ENCODE data around the gene SDCCAG8.

The SDCCAG8 gene

DNA sequence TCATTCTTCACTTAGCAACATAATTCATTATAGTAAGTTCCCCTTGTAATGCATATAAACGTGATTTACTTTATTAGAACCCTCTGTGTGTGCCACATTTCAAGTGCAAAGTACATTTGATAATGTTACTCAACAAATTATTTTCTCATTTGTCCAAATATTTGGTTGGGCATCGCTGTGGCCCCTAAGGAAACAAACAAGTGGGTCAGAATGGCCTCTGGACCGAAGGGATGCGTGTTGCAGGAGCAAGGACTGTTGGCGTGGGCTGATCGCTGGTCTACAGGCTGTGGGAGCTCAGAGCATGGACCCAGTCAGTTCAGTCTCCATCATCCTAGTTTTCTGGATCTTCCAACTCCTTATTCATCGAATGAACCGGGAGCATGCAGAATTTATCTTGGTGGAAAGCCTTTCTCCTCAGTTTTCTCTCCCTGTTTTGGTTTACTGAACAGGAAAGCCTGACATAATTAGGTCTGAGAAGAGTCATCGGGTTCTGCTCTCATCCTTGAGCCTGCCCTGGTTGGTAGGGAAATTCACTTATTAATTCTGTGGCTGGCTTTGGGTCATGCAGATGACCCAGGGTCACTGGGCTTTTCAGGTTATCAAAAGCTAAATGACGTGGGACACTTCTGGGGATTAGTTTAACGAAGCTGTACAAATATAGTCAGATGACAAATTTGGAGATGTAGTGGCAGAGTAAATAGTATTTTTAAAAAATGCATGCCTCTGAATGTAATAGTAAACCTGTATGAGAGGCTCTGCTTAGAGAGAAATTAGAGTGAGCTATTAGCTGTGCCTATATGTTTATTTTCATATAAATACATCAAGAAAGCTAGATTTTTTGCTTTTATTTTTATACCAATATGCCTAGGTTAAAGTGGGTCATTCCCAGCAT lies 200.2 kb downstream of the SDCCAG8 start:
- no peak for DNase-seq (ENCODE audit: low read depth in 2 of 2)

DNA sequence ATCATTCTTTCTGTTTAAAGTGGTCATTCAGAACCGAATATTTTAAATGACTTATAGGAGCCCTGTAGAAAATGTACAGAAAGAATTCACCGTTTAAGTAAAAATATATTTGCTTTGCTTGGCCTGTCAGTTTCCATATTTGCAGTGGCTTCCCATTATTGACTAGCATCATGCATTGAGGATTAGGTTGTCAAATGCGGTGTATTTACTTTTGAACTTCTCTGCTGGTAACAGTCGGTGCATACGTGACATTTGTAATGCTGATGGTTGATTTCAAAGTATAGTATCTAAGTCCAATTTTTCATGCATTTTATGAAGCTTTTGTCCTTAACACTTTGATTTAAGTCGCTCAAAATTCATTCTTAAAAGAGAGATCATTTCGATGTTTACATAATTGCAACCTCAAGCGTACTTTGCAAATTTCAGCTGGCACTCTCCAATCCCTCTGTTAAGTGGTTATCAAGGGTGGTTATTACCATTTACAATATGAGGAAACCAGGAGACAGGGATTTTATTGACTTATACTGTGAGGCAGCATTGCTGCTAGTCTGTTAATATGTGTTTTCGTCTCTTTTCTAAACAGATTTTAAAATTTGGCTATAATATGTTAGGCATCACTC lies 201.6 kb downstream of the SDCCAG8 start:
- DNase-seq (ENCODE audit: low read depth in 2 of 2), result no peak

DNA sequence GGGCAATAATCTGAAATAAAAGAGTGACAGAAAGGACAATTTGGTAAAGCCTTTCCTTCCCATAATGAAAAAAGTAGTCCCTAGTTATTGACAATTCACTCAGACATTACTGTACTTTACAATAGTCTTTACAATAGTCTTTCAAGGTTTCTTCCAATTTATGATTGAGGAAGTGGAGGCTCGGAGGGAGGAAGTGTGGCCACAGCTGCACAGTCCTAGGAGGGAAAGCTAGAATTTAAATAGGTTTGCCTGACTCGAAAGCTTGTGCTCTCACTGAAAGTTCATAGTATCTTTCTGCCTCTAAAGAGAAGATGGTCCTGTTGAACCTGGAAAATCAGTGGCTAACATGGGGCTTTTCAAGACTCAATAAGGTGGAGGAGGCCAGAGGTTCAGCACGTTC lies 203.2 kb downstream of the SDCCAG8 start:
- DNase-seq (ENCODE audit: low read depth in 2 of 2), result no peak

DNA sequence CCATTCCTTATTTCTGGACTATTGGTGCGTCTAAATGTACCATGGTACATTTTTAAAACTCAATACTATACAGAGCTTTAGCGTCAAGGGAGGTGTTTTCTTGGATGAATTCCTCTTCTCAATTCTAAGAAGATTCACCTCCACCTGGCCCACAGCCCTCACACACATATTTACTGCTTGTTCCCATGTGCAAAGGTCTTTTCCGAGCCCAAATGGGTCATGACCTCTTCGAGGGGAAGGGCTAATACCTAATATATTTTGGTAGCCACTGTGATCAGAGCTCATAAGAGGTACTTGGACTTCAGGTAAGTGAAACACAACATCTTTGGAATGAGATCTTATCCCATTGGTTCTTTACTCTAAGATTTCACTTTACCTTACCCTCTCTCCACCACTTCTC lies 205.9 kb downstream of the SDCCAG8 start:
- DNase-seq (ENCODE audit: low read depth in 2 of 2), result no peak

DNA sequence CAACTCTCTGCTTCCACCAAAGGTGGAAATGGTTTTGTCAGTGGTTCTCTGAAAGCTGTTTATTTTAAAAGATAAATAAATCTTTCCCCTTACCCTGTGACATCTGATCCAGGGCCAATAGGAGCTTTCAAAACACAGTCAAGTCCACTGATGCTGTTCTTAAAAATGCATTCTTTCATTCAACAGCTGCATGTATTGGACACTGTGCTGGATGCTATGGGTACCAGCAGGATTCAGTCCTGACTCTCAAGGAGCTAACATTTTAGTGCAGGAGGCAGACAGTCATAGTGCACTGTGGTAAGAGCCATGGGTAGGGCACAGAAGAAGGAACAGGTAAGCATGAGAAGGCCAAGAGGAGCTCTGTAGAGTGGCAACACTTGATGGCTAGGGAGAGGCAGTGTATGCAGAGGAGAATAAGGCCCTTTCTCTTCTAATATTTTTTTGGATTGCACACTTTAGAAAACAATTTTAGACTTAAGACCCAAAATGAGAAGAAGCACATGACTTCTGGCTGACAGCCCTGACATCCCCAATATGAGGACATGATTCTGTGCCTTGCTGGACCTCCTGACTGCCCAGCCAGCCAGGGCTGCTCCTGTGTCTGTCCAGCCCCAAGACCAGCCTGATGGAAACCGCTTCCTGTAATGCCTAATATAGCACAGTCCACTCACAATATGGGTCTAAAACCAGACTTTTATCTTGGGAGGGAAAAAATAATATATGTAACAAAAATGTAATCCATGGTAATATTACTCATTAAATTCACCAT lies 207.3 kb downstream of the SDCCAG8 start:
- no peak for DNase-seq (ENCODE audit: low read depth in 2 of 2)

DNA sequence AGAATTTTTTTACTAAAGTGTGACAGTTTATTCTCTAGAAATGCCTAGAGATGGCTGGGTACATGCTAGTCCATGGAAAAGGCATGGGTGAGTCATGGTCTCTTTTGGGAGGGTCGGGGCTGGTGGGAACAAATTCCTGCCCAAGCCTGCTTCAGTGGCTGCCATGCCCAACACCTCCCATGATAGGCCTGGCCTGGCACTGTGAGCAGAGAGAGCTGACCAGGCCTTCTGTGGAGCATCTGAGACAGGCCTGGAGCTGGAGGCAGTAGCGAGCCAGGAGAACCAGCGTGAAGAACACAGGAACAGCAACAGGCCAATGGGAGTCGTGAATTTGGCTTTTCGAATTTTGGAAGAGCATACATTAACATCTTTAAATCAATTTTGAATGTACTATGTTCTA lies 209.2 kb downstream of the SDCCAG8 start:
- DNase-seq (ENCODE audit: low read depth in 2 of 2), result no peak

DNA sequence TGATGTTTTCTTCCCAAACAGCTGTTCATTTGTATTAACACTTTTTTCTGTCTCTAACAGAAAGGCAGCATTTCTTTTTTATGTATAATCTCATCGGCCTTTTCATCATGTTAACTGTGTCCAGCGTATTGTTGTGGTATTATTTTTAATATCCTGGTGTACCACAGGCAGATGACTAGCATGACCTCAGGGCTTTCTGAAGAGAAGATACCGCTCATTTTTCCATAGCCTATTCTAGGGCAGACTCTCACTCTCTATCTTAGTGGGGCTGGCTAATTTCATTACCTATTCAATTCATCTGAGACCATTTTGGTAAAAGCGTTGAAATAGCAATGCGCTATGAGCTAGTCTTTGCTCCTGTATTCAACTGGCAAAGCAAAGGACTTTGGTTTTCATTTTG lies 209.9 kb downstream of the SDCCAG8 start:
- DNase-seq (ENCODE audit: low read depth in 2 of 2), result no peak

DNA sequence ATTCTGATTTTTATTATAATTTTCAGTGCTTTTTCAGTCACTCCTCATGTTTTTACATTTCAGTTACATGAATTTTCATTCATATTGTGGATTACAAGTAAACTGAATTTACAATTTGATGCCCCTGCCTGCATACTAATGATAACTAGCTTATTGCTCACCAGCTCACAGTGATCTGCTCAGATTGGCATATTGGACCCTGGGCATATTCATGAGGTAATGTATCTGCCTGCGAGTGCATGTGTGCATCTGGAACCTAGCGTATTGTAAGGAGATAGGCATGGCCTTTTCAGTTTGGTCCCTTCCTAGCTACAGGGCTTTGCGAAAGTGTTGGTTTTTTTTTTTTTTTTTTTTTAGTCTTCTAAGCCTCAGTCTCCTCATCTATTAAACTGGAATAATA lies 213.7 kb downstream of the SDCCAG8 start:
- DNase-seq (ENCODE audit: low read depth in 2 of 2), result no peak

DNA sequence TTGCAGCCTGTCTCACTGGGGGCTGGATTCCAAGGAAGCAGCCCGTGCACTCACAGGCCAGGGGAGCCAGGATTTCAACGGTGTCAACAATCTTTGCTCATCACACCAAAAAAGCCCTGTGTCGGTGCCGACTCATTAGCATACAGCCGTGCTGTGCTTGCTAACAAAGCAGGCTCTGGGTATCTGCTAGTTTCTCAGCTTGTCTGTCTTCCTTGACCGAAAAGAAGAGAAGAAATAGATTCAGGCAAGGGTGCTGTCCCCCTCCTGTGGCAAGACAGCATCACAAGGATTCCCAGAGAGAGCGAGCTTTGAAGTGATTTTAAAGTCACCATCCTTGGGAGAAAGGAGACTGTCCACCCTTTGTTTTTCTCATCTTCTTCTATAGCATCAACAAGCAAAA lies 214.7 kb downstream of the SDCCAG8 start:
- DNase-seq (ENCODE audit: low read depth in 2 of 2), result no peak

DNA sequence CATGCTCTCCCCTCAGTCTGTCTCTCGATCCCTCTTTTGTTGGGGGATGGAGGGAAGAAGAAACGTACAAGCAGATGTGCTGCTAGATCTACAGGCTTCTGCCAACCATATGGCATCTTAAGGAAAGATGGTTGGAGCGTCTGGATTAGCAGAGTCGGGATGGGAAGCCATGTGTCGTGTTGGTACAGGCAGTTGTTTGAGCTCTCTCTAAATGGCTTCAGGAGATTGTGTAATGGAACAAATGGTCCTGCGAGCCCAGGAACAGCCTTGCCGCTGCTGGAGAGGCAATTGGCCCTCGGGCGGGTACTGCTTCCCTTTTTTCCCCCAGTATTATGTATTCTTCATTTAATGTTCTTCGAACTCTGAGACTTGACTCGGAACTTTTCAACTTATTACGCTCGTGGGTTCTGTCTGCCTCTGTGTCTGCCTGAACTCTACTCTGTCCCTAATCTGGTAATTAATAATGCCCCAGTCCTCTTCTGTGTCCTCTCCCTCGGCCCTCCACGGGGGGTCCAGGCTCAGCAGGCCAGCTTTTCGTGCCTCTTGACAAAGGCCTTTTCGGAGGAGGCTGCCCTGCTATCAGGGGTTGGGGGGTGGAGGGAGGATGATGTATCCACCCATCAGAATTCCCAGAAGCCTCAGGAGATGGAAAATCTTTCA lies 215.3 kb downstream of the SDCCAG8 start:
- DNase-seq (ENCODE audit: low read depth in 2 of 2), result no peak

DNA sequence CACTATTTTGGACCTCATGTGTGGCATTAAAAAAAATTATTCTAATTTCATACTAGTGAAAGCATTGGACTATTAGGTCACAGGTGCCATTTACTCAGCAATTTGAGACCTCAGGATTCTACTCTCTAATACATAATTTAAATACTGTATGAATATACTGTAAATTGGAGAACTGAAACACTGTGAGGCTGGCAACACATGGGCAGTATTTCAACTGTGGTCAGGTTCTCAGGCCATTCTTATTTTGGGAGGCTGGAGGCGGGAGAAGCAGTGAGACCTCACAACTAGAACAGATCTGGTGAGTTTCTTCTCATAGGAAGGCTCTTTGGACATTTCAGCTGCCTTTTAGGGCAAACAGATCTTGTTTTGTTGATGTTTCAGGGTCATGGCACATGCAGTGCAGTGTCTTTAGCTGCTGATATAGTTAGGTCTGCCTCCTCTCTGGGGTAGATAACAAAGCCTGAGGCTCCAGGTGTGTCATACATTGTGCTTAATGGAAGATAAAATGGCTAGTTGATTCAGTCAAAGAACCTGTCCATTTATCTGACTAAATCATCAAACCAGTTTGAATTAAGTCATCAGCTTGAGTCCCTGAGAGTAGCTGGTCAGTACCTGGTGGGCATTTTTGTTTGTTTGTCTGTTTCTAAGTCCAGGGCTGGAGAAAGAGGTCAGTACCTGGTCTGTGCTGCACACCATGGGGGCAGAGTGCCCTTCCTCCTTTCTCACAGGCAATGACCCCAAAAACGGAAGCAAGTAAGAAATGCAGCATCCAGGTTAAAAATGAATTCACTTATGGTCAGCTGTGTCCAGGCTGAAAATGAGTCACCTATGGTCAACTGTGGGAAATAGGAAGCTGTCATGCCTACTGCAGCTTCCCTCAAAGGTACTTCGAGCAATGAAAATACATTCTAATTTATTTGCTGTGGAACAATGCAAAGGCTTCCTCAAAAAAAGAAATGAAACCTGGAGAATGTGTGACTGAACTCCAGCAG lies 216.2 kb downstream of the SDCCAG8 start:
- no peak for DNase-seq (ENCODE audit: low read depth in 2 of 2)

DNA sequence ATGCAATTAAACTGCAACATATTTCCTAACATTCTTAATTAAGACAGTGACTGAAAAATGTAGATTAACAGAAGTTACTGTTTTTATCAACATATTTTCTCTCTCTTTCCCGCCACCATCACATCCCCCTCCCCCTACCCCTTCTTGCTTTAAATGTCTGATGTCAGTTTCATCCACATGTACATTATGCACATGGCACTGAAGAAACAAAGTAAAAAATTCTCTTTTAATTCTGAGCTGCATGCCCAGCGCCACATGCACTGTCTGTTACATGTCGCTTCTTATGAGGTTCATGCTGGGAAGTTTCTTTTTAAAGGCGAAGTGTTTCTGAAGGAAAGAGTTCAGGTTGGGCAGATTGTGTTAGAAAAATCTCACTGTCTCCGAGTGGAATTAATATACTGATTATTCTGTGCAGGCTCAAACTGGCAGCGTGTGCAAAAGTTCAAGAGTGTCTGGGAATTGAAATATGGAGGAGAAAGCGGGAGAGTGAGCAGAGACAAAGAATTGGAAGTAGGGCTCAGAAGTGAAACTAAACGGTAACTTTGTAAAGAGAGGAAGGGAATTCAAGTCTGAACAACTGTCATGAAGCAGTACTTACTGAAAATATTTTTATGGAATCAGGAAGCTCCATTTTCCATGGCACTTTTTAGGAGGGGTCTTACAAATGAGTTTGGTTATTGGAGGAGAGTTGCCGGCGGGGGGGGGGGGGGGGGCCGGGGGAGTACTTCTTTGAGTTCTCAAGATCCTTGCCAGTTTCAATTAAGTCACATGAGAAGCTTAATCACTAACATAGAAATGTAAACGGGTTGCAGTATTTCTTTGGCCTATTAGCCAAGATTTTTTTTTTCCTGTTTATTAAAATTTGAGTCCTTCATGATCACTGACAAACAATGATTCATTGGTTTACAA lies 217.6 kb downstream of the SDCCAG8 start:
- no peak for DNase-seq (ENCODE audit: low read depth in 2 of 2)

DNA sequence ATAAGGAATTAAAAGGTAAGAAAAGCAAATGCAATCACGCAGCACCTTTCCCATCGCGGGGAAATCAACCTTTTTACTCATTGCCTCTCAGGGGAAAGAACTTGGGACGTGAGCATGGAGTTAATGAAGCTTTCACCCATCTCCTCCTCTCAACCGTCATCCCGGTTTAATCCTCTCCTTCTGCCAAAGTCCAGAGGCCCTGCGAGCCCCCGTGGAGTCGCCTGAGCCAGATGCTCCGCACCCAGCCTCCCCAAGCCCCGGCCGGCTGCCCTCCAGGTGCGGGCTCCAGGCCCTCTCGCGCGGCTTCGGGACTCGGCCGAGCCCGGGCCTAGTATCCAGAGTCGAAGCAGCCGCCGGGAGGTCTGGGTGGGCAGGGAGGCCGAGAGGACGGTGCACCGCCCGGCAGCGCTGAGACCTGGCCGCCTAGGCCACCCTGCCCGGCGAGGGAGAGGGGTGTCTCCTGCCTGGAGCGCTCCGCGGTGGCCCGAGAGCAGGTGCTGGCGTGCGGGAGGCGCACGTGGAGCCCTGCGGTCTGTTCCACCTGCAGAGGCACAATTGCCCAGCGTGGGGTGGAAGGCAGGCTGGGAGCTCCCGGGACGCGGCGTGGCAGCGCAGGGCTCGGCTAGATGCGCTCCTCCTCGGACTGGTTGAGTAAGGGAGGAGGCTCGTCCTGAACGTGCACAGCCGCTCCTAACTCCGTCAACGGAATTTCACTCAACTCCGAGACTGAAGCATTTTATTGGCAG lies 218.5 kb downstream of the SDCCAG8 start:
- DNase-seq (ENCODE audit: low read depth in 2 of 2), result no peak

DNA sequence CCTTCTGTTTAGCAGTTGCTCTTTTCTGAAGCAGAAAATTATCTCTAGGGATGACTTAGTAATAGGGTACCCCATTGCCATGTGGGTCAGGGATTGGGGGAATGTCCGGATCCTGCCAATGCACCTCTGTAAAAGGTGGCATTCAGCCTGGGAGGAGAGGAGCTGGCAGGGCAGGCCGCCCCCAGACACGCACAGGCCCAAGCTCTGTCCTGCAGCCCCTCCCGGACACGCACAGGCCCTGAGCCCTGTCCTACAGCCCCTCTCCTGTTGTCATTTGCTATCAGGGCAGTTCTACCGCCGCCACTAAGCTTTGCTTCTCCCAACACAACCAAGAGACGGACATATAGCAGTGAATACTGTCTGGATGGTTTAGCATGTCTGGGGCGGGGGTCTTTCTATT lies 219.1 kb downstream of the SDCCAG8 start:
- no peak for DNase-seq (ENCODE audit: low read depth in 2 of 2)

DNA sequence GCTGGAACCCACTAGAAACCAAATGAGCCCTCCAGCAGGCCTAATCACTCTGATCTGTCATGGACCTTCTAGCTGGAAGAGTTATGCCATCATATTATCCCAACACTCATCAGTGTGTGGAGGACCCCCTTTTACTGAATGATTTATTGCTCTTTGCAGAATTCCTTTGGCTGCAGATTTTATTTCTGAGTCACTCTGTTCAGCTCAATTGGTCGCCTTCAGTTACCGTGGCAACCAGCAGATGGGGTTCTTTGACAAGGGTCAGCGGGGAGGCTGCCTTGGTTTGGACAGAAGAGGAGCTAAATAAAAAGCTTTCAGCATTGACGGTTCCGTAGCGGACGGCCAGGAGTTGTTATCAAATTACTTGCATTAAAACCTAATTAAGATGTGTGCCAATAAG lies 220.1 kb downstream of the SDCCAG8 start:
- no peak for DNase-seq (ENCODE audit: low read depth in 2 of 2)

DNA sequence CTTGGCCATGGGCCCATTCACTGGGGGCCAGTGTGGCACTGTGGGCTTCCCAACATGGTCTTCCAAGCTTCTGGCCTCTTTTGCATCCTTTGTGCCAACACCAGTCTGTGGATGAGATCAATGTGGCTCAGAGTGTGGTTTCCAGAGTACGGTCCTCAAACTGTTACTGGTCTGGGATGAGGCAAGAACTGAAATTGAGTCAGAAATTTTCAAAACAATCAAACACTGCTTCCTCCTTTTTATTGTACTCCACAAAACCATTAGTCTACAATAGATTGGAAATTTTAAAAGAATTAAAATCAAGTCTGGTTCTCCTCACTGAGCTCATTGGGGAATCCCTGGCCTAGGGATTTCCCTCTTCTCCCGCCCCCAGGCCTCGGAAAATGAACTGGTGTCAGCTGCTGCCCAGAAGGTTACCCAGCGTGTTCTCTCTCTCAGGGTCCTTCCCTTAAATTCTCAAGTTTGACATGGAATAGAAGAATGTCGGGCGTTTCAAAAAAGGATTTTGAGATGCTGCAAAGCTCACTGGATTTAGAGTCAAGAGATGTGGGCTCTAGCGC lies 222.0 kb downstream of the SDCCAG8 start:
- DNase-seq (ENCODE audit: low read depth in 2 of 2), result no peak

DNA sequence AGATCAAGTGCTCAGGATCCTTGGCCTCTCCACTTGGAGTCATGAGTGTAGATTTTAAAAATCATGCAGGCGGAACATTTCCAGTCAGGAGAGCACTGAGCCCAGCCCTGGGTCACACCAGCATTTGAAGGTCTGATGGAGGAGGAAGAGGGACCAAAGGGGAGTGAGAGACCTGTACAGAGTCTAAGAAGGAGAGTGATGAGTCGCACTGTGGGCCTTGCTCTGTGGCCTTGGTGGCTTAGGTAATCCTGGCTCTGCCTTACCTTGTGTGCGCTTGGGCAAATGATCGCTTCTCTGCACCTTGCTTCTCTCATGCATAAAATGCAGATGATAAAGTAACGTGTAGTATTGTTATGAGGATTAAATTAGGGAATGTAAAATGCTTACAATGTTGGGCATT lies 225.3 kb downstream of the SDCCAG8 start:
- DNase-seq (ENCODE audit: low read depth in 2 of 2), result no peak

DNA sequence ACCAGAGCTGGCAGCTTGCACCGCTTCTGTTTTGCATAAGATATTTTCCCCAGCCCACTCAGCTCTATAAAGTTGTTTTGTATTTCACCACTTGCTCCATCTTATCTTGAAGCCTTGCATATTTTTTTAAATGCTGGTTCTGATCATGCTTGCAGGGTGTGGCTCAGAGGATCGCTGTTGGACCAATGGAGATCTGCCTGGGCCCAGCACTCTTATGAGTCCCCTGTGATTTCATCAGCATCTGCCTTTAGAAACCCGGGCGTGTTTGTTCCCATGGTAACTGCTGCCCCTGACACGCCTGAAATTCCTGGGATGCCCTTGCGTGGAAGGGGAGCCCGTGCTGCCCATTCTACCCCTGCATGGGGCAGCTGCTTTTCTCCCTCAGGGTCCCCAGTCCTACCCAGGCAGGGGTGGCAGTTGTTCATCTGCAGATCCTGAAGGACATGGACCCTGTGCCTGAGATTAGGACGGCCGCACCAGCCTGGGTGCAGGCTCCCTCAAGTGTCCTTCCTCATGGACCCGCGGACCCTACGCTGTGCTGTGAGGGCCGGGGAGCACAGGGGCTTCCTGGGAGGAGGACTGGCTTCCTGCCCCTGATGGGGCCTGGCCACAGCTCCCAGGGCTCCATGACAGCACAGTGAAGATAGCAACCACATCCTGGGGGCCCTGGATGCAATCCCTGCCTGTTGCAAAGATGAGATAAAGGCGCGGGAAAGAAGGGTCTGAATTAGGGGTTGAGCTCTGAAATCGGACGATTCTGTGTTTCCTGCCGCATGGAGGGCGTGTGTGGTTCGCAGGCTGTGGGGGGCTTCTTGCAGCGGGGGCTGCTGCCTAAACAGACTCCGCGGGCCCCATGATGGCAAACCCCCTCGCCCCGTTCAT lies 226.5 kb downstream of the SDCCAG8 start:
- DNase-seq (ENCODE audit: low read depth in 2 of 2), result no peak
